ENCODE measurements around the gene HGS. TPM values are rescaled to one million over a fixed set of nuclear protein-coding genes. Genes with fewer than 3 reads are reported as not detected.

HGS gene
- total and polyA plus RNA-seq, 2 experiments from 2014 or later, result 106 to 166 TPM

- H3K4me2 ChIP-seq (ENCODE audit: unreplicated experiment), result peak overlapping the region; percentile 88
- no peaks in the 10 kb centered on the region for H3K9me2 ChIP-seq (ENCODE audit: insufficient read depth)
- peaks cover 23% of the 10 kb centered on the region for H3K4me1 ChIP-seq (ENCODE audit: insufficient read depth)
- in situ Hi-C loops (cut with MboI), result no loop called here
- H3K79me2 ChIP-seq (ENCODE audit: insufficient read depth), result peaks cover 91% of the 10 kb centered on the region
- peak; percentile 55 for DNase-seq
- H3K9ac ChIP-seq, result peak overlapping the region; percentile 93
- H3K36me3 ChIP-seq (ENCODE audit: low read depth), result peaks cover 19% of the 10 kb centered on the region
- H2AFZ ChIP-seq, result peak overlapping the region; percentile 68
- no peaks in the 10 kb centered on the region for H3K27me3 ChIP-seq (replicated peaks; ENCODE audit: insufficient read depth)
- 2% methylated on average over 26 to 28 of the region's 37 CpGs for WGBS, 2 experiments (ENCODE audit: low coverage in 1 of 2, low lambda C conversion rate in 2 of 2, missing lambda C conversion rate in 2 of 2)
- peak overlapping the region; percentile 86 for H3K4me3 ChIP-seq
- H3F3A ChIP-seq (ENCODE audit: insufficient read depth), result peaks cover 7% of the 10 kb centered on the region
- TF ChIP-seq EZH2phosphoT487 (IDR thresholded peaks at IDR 0.05; ENCODE audit: insufficient read depth, low read depth), result no peak
- no peak for TF ChIP-seq EZH2 (IDR thresholded peaks at IDR 0.05; ENCODE audit: insufficient read depth, poor library complexity, severe bottlenecking)
- peak overlapping the region; percentile 73 for H3K27ac ChIP-seq
- H3K9me3 ChIP-seq (ENCODE audit: low read depth), result no peaks in the 10 kb centered on the region
- H4K20me1 ChIP-seq (ENCODE audit: insufficient read depth), result peaks cover 6% of the 10 kb centered on the region; the same call in 1 of the 2 replicates
These were observed 615 bp upstream of the HGS start for GRCh38 chr17:81683208-81683583.

- no peak for DNase-seq
These were observed 666 bp downstream of the HGS start for GRCh38 chr17:81684442-81684911.

GRCh38 chr17:81685108-81685507 is 1.3 kb downstream of the HGS start:
- WGBS, 2 experiments (ENCODE audit: low coverage in 1 of 2, low lambda C conversion rate in 2 of 2, missing lambda C conversion rate in 2 of 2), result 12 to 13% methylated on average over 12 of the region's 12 CpGs
- Histone ChIP-seq H3K79me2 (ENCODE audit: insufficient read depth) (peaks cover 92% of the 10 kb centered on the region), H3K4me2 (ENCODE audit: unreplicated experiment) (peak overlapping the region; percentile 88), H3F3A (ENCODE audit: insufficient read depth) (peaks cover 7% of the 10 kb centered on the region), H3K27me3 (replicated peaks; ENCODE audit: insufficient read depth) (no peaks in the 10 kb centered on the region), H4K20me1 (ENCODE audit: insufficient read depth) (peaks cover 6% of the 10 kb centered on the region; the same call in 1 of the 2 replicates), H3K4me1 (ENCODE audit: insufficient read depth) (peaks cover 23% of the 10 kb centered on the region), H3K27ac (peak overlapping the region; percentile 96), H2AFZ (no peak overlapping the region), H3K9ac (peak overlapping the region; percentile 93), H3K9me2 (ENCODE audit: insufficient read depth) (no peaks in the 10 kb centered on the region), H3K4me3 (peak overlapping the region; percentile 86), H3K9me3 (ENCODE audit: low read depth) (no peaks in the 10 kb centered on the region), H3K36me3 (ENCODE audit: low read depth) (peaks cover 27% of the 10 kb centered on the region)
- TF ChIP-seq EZH2 (IDR thresholded peaks at IDR 0.05; ENCODE audit: insufficient read depth, poor library complexity, severe bottlenecking) (no peak), EZH2phosphoT487 (IDR thresholded peaks at IDR 0.05; ENCODE audit: insufficient read depth, low read depth) (no peak)
- DNase-seq, result peak; percentile 96
- in situ Hi-C loops (cut with MboI), result no loop called here

More at GRCh38 chr17:81684442-81684911, 666 bp downstream of the HGS start:
- in situ Hi-C loops (cut with MboI), result no loop called here
- TF ChIP-seq EZH2 (IDR thresholded peaks at IDR 0.05; ENCODE audit: insufficient read depth, poor library complexity, severe bottlenecking) (no peak), EZH2phosphoT487 (IDR thresholded peaks at IDR 0.05; ENCODE audit: insufficient read depth, low read depth) (no peak)
- peaks cover 92% of the 10 kb centered on the region for H3K79me2 ChIP-seq (ENCODE audit: insufficient read depth)
- H3K9me2 ChIP-seq (ENCODE audit: insufficient read depth), result no peaks in the 10 kb centered on the region
- H4K20me1 ChIP-seq (ENCODE audit: insufficient read depth), result peaks cover 6% of the 10 kb centered on the region; the same call in 1 of the 2 replicates
- WGBS, 2 experiments (ENCODE audit: low coverage in 1 of 2, low lambda C conversion rate in 2 of 2, missing lambda C conversion rate in 2 of 2), result 1 to 2% methylated on average over 16 of the region's 16 CpGs
- no peak overlapping the region for H2AFZ ChIP-seq
- H3K4me3 ChIP-seq, result peak overlapping the region; percentile 86
- peaks cover 27% of the 10 kb centered on the region for H3K36me3 ChIP-seq (ENCODE audit: low read depth)
- no peaks in the 10 kb centered on the region for H3K9me3 ChIP-seq (ENCODE audit: low read depth)
- H3F3A ChIP-seq (ENCODE audit: insufficient read depth), result peaks cover 7% of the 10 kb centered on the region
- peak overlapping the region; percentile 93 for H3K9ac ChIP-seq
- peak overlapping the region; percentile 88 for H3K4me2 ChIP-seq (ENCODE audit: unreplicated experiment)
- H3K27ac ChIP-seq, result peak overlapping the region; percentile 96
- H3K27me3 ChIP-seq (replicated peaks; ENCODE audit: insufficient read depth), result no peaks in the 10 kb centered on the region
- peaks cover 23% of the 10 kb centered on the region for H3K4me1 ChIP-seq (ENCODE audit: insufficient read depth)

DNA sequence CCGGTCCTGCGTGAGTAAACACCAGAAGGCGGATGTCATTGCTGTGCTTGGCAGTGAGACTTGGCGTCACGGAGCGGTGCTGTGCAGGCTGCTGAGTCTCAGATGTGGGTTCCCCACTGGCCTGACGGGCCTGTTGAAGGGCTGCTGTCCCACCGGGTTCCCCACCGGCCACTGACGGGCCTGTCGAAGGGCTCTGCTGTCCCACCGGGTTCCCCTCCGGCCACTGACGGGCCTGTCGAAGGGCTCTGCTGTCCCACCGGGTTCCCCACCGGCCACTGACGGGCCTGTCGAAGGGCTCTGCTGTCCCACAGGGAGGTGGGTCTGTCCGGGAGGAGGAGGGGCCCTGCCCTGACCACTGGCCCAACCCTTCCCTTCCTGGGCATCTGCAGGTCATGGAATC is 2.8 kb downstream of the HGS start:
- H3K4me3 ChIP-seq, result no peak overlapping the region
- WGBS, 2 experiments (ENCODE audit: low coverage in 1 of 2, low lambda C conversion rate in 2 of 2, missing lambda C conversion rate in 2 of 2), result 91 to 94% methylated on average over 17 to 20 of the region's 20 CpGs
- H3K9me2 ChIP-seq (ENCODE audit: insufficient read depth), result no peaks in the 10 kb centered on the region
- in situ Hi-C loops (cut with MboI), result no loop called here
- H3K27me3 ChIP-seq (replicated peaks; ENCODE audit: insufficient read depth), result no peaks in the 10 kb centered on the region
- peaks cover 23% of the 10 kb centered on the region for H3K4me1 ChIP-seq (ENCODE audit: insufficient read depth)
- no peak for DNase-seq
- no peak for TF ChIP-seq EZH2phosphoT487 (IDR thresholded peaks at IDR 0.05; ENCODE audit: insufficient read depth, low read depth)
- no peak for TF ChIP-seq EZH2 (IDR thresholded peaks at IDR 0.05; ENCODE audit: insufficient read depth, poor library complexity, severe bottlenecking)
- H3K79me2 ChIP-seq (ENCODE audit: insufficient read depth), result peaks cover 92% of the 10 kb centered on the region
- H4K20me1 ChIP-seq (ENCODE audit: insufficient read depth), result peaks cover 6% of the 10 kb centered on the region; the same call in 1 of the 2 replicates
- H3K9ac ChIP-seq, result 0 out of 2 replicates have a peak overlapping the region, but pooled peaks have one; percentile 93
- no peaks in the 10 kb centered on the region for H3K9me3 ChIP-seq (ENCODE audit: low read depth)
- peaks cover 7% of the 10 kb centered on the region for H3F3A ChIP-seq (ENCODE audit: insufficient read depth)
- no peak overlapping the region for H2AFZ ChIP-seq
- no peak overlapping the region for H3K4me2 ChIP-seq (ENCODE audit: unreplicated experiment)
- H3K27ac ChIP-seq, result no peak overlapping the region
- peaks cover 30% of the 10 kb centered on the region for H3K36me3 ChIP-seq (ENCODE audit: low read depth)
